Neural progenitor cell (in vitro differentiated cells): ENCODE results near the gene MAP1LC3B2. TPM values are rescaled to one million over a fixed set of nuclear protein-coding genes. Genes with fewer than 3 reads are reported as not detected.

Experiments used
- DNase-seq: peaks from one replicate; pipeline ENCODE4 v3.0.0-alpha.2; 2016; ENCODE audit warnings: low spot score
- H2AFZ ChIP-seq: fragments of 200-600 bp; sonication (generic); replicated peaks from 2 replicates; pipeline ENCODE4 v1.6.1; 2016; ENCODE audit warnings: antibody characterized with exemption
- H3F3A ChIP-seq: fragments of 200-600 bp; sonication (generic); 2 replicates; pipeline ENCODE4 v1.6.1; 2016; ENCODE audit warnings: antibody characterized with exemption, low read depth
- H3K27ac ChIP-seq: fragments of 200-600 bp; sonication (generic); 2 replicates; pipeline ENCODE4 v1.5.1; 2016; ENCODE audit warnings: mild to moderate bottlenecking
- H3K27me3 ChIP-seq: fragments of 200-600 bp; sonication (generic); 2 replicates; pipeline ENCODE4 v1.6.1; 2016; ENCODE audit warnings: mild to moderate bottlenecking, moderate library complexity
- H3K36me3 ChIP-seq: fragments of 200-600 bp; sonication (generic); 2 replicates; pipeline ENCODE4 v1.5.1; 2016
- H3K4me1 ChIP-seq: fragments of 200-600 bp; sonication (generic); 2 replicates; pipeline ENCODE4 v1.6.1; 2016; ENCODE audit warnings: mixed run types
- H3K4me2 ChIP-seq: fragments of 200-600 bp; sonication (generic); 2 replicates; pipeline ENCODE4 v1.6.1; 2016
- H3K4me3 ChIP-seq: fragments of 200-600 bp; sonication (generic); 2 replicates; pipeline ENCODE4 v1.5.1; 2016
- H3K79me2 ChIP-seq: fragments of 200-600 bp; sonication (generic); 2 replicates; pipeline ENCODE4 v1.6.1; 2016; ENCODE audit warnings: low read depth
- H3K9ac ChIP-seq: fragments of 200-600 bp; sonication (generic); 2 replicates; pipeline ENCODE4 v1.6.1; 2016
- H3K9me3 ChIP-seq: fragments of 200-600 bp; sonication (generic); 2 replicates; pipeline ENCODE4 v1.5.1; 2016; ENCODE audit warnings: low read depth
- H4K20me1 ChIP-seq: fragments of 200-600 bp; sonication (generic); 2 replicates; pipeline ENCODE4 v1.6.1; 2016; ENCODE audit warnings: low read depth
- H3K27ac Mint-ChIP-seq: 3 replicates; pipeline ENCODE4 v1.8.0; 2021; ENCODE audit warnings: mixed read lengths
- H3K27me3 Mint-ChIP-seq: 2 replicates; pipeline ENCODE4 v1.8.0; 2022; ENCODE audit warnings: low read depth, mild to moderate bottlenecking, inconsistent platforms, moderate library complexity, mixed read lengths; ENCODE audit not compliant: insufficient read depth
- H3K36me3 Mint-ChIP-seq: 3 replicates; pipeline ENCODE4 v1.8.0; 2021; ENCODE audit warnings: mixed read lengths
- H3K4me1 Mint-ChIP-seq: 3 replicates; pipeline ENCODE4 v1.8.0; 2021; ENCODE audit warnings: mixed read lengths
- H3K4me3 Mint-ChIP-seq: 3 replicates; pipeline ENCODE4 v1.8.0; 2021; ENCODE audit warnings: mild to moderate bottlenecking, moderate library complexity, mixed read lengths
- H3K9me3 Mint-ChIP-seq: 3 replicates; pipeline ENCODE4 v1.8.0; 2020; ENCODE audit warnings: mixed read lengths
- CTCF ChIP-seq: fragments of 200-600 bp; sonication (generic); IDR thresholded peaks from 2 replicates; pipeline ENCODE4 v1.5.1; 2017; ENCODE audit warnings: antibody characterized with exemption, mild to moderate bottlenecking
- EZH2 ChIP-seq: fragments of 200-600 bp; sonication (generic); IDR thresholded peaks from 2 replicates; pipeline ENCODE4 v1.6.1; 2017; ENCODE audit warnings: antibody characterized with exemption, mild to moderate bottlenecking, moderate library complexity
- EZH2phosphoT487 ChIP-seq: fragments of 200-600 bp; sonication (generic); IDR thresholded peaks from 2 replicates; pipeline ENCODE4 v1.6.1; 2017; ENCODE audit warnings: antibody characterized with exemption
- total RNA-seq: library from RNA; depleted of rRNA; stranded (reverse); fragments of >200 nt; gene quantifications from 2 replicates; pipeline ENCODE4 v1.2.3, GENCODE V29; 2015; ENCODE audit warnings: low replicate concordance

Gene MAP1LC3B2
- total RNA-seq, 1 donor from 2014 or later, result 0.39 TPM

- peaks cover 48% of the 10 kb centered on the region for H3K4me1 Mint-ChIP-seq
- DNase-seq, result no peak
- no peak for TF ChIP-seq EZH2
- no peak for TF ChIP-seq CTCF
- TF ChIP-seq EZH2phosphoT487, result no peak
- Histone ChIP-seq H3K27ac (no peak overlapping the region), H3K4me3 (no peak overlapping the region), H3F3A (no peaks in the 10 kb centered on the region), H2AFZ (peak overlapping the region; percentile 68), H3K4me2 (peak overlapping the region; percentile 65), H3K27me3 (no peaks in the 10 kb centered on the region), H3K4me1 (peaks cover 24% of the 10 kb centered on the region), H3K9me3 (no peaks in the 10 kb centered on the region), H4K20me1 (no peaks in the 10 kb centered on the region), H3K79me2 (no peaks in the 10 kb centered on the region), H3K9ac (no peak overlapping the region), H3K36me3 (no peaks in the 10 kb centered on the region)
- no peaks in the 10 kb centered on the region for H3K9me3 Mint-ChIP-seq
- no peak overlapping the region for H3K4me3 Mint-ChIP-seq
- H3K27me3 Mint-ChIP-seq, result peaks cover 4% of the 10 kb centered on the region
- H3K27ac Mint-ChIP-seq, result no peak overlapping the region
- H3K36me3 Mint-ChIP-seq, result no peaks in the 10 kb centered on the region
Measured at GRCh38 chr12:116525418-116526001, 33.7 kb upstream of the MAP1LC3B2 start.

GRCh38 chr12:116528065-116528464 lies 31.1 kb upstream of the MAP1LC3B2 start:
- Histone ChIP-seq H3K4me3 (no peak overlapping the region), H3K79me2 (no peaks in the 10 kb centered on the region), H3K4me2 (no peak overlapping the region), H3K4me1 (peaks cover 16% of the 10 kb centered on the region), H3K9ac (no peak overlapping the region), H2AFZ (no peak overlapping the region), H3K36me3 (no peaks in the 10 kb centered on the region), H4K20me1 (no peaks in the 10 kb centered on the region), H3K27ac (no peak overlapping the region), H3F3A (no peaks in the 10 kb centered on the region), H3K27me3 (no peaks in the 10 kb centered on the region), H3K9me3 (no peaks in the 10 kb centered on the region)
- no peak for TF ChIP-seq EZH2
- no peak for TF ChIP-seq CTCF
- TF ChIP-seq EZH2phosphoT487, result no peak
- Mint-ChIP-seq H3K27me3 (peaks cover 4% of the 10 kb centered on the region), H3K9me3 (no peaks in the 10 kb centered on the region), H3K4me3 (no peak overlapping the region), H3K27ac (no peak overlapping the region), H3K4me1 (peaks cover 43% of the 10 kb centered on the region), H3K36me3 (no peaks in the 10 kb centered on the region)
- no peak for DNase-seq

- no peaks in the 10 kb centered on the region for H4K20me1 ChIP-seq
- no peak overlapping the region for H3K4me3 Mint-ChIP-seq
- no peak overlapping the region for H3K27ac ChIP-seq
- H3K36me3 ChIP-seq, result no peaks in the 10 kb centered on the region
- H3K36me3 Mint-ChIP-seq, result no peaks in the 10 kb centered on the region
- H3K9me3 Mint-ChIP-seq, result no peaks in the 10 kb centered on the region
- no peaks in the 10 kb centered on the region for H3K9me3 ChIP-seq
- no peaks in the 10 kb centered on the region for H3F3A ChIP-seq
- peaks cover 16% of the 10 kb centered on the region for H3K4me1 ChIP-seq
- no peak overlapping the region for H3K4me2 ChIP-seq
- no peak overlapping the region for H2AFZ ChIP-seq
- no peaks in the 10 kb centered on the region for H3K27me3 ChIP-seq
- peaks cover 4% of the 10 kb centered on the region for H3K27me3 Mint-ChIP-seq
- no peaks in the 10 kb centered on the region for H3K79me2 ChIP-seq
- no peak overlapping the region for H3K4me3 ChIP-seq
- no peak overlapping the region for H3K27ac Mint-ChIP-seq
- H3K9ac ChIP-seq, result no peak overlapping the region
- no peak for DNase-seq
- H3K4me1 Mint-ChIP-seq, result peaks cover 43% of the 10 kb centered on the region
- no peak for TF ChIP-seq EZH2phosphoT487
- TF ChIP-seq EZH2, result no peak
- no peak for TF ChIP-seq CTCF
Measured at GRCh38 chr12:116528498-116528897, 30.7 kb upstream of the MAP1LC3B2 start.
